Fibroblast of mammary gland (primary cell): ENCODE data around the gene MEIOSIN.

Source experiments
- DNase-seq: peaks from one replicate; pipeline ENCODE4 v3.0.0-alpha.2; 2010; ENCODE audit warnings: low read depth
- H3K4me3 ChIP-seq: 2 replicates; pipeline ENCODE4 v1.5.1; 2011; ENCODE audit warnings: low read depth, mild to moderate bottlenecking, low read length, moderate library complexity; ENCODE audit not compliant: control insufficient read depth
- TF ChIP-seq, protein P1 (sequence below): conservative IDR thresholded peaks from 2 replicates; pipeline ENCODE4 v1.5.1; 2011; ENCODE audit warnings: low read depth, low read length, inconsistent platforms; ENCODE audit not compliant: control insufficient read depth, insufficient read depth

MEIOSIN gene

DNA sequence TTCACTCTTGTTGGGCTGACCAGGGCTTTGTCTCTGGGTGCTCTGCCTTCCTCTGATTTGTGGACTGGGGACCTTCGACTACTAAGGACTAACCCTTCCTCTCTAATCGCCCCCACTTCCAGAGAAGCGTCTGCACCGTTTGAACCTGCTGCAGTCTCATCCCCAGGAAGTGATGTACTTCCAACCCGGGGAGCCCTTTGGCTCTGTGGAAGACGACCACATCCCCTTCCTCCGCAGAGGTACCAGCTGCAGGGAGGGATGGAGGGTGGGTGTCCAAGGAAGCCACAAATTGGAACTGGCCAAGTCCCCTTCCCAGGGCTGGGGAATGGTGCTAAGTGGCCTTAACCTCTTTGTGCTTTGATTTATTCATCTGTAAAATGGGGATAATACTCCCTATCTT lies 31.6 kb upstream of the MEIOSIN start:
- DNase-seq = no peak
- H3K4me3 ChIP-seq = no peak overlapping the region
- TF ChIP-seq, protein P1, sequence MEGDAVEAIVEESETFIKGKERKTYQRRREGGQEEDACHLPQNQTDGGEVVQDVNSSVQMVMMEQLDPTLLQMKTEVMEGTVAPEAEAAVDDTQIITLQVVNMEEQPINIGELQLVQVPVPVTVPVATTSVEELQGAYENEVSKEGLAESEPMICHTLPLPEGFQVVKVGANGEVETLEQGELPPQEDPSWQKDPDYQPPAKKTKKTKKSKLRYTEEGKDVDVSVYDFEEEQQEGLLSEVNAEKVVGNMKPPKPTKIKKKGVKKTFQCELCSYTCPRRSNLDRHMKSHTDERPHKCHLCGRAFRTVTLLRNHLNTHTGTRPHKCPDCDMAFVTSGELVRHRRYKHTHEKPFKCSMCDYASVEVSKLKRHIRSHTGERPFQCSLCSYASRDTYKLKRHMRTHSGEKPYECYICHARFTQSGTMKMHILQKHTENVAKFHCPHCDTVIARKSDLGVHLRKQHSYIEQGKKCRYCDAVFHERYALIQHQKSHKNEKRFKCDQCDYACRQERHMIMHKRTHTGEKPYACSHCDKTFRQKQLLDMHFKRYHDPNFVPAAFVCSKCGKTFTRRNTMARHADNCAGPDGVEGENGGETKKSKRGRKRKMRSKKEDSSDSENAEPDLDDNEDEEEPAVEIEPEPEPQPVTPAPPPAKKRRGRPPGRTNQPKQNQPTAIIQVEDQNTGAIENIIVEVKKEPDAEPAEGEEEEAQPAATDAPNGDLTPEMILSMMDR = no peak

DNA sequence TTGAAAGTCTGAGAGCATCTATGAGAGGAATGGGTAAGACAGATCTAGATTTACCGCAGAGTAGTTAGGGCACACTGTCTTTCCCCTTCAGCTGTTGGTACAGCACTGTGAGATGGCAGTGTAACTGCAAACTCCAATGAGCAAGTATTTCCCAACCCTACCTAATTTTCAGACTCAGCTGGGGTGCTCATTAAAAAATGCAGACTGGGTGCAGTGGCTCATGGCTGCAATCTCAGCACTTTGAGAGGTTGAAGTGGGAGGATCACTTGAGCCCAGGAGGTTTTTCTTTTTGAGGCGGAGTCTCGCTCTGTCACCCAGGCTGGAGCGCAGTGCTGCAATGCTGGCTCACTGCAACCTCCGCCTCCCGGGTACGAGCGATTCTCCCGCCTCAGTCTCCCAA lies 28.1 kb upstream of the MEIOSIN start:
- TF ChIP-seq, protein P1 = no peak
- no peak for DNase-seq
- no peak overlapping the region for H3K4me3 ChIP-seq

DNA sequence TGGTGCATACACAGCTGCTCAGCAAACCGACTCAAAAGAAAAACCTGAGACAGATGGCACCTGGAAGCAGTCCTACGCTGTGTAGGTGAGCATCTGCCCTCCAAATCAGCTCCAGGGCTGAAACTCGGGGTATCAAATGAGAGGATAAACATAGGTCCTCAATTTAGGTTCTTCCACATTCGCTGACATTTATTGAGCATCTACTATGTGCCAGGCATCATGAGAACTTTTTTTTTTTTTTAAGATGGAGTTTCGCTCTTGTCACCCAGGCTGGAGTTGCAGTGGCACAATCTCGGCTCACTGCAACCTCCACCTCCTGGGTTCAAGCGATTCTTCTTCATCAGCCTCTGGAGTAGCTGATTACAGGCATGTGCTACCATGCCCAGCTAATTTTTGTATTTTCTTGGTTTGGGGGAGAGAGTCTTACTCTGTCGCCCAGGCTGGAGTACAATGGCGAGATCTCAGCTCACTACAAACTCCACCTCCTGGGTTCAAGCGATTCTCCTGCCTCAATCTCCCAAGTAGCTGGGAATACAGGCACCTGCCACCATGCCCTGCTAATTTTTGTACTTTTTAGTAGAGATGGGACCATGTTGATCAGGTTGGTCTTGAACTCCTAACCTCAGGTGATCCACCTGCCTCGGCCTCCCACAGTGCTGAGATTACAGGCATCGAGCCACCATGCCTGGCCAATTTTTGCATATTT lies 27.4 kb upstream of the MEIOSIN start:
- no peak for DNase-seq
- TF ChIP-seq, protein P1 = no peak
- no peak overlapping the region for H3K4me3 ChIP-seq

DNA sequence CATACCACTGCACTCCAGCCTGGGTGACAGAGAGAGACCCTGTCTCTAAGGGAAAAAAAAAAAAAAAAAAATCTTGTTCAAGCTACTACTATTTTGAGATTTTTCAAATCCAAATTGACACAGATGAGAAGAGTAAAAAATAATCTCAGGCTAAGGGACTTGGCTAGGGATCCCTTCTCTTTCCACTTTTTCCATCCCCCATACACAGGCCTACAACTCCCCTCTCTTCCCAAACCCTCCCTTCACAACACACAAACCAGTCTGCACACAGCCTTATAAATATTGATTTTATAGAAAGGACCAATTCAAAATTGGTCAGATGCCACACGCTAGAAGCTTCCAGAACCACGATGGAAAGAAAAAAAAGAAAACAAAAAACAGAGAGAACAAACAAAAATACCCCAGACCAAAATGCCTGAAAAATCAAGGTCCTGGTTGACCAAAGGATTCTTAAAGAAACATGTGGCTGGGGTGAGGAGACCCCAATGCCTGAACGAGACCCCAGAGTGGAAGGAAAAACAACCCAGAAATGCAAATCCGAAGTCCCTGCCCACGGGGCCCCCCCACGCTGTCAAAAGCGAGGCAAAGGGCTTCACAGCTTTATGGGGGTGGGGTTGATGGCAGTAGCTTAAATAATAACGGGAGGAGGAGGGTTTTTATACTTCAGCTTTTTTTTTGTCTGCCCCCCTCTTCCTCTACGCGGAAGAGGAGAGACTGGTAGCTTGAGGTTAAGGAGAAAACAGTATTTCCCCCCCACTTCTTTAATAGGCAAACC lies 22.7 kb upstream of the MEIOSIN start:
- H3K4me3 ChIP-seq = no peak overlapping the region
- TF ChIP-seq, protein P1 = no peak
- no peak for DNase-seq

DNA sequence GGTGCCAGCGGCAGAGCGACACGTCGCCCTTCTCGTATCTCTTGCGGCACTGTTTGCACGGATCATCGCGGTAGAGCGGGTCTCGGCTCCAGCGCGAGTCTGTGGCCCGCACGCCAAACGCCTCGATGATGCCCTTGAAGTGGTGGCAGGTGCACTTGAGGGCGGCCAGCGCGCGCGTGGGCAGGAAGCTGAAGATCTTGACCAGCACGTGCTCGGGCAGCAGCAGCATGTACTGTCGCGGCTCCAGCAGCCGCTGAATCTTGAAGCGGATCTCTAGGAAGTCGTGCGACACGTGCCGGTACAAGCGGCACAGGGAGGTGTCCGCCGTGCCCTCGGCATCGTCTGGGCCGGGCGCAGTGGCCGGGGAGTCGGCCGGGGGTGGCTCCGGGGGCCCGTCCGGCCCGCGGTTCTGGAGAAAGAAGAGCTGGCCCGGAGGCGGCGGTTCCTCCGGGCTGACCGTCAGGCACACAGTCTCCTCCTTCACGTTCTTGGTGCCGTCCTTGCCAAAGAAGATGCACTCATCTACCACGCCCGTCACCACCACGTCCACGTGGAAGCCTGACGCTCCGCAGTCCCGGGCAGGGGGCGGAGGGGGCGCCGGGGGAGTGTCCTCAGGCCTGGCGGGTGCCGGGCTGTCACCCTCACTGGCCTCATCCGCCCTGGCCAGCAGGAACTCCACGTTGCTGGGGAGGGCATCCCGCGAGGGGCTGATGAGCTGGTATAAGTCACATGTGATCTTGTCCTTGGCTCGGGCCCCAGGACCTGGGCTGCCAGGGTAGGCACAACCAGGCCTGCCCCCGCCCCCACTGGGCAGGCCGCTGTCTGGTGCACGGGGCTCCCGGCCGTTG lies 21.2 kb upstream of the MEIOSIN start:
- no peak overlapping the region for H3K4me3 ChIP-seq
- DNase-seq = no peak
- TF ChIP-seq, protein P1 = no peak

DNA sequence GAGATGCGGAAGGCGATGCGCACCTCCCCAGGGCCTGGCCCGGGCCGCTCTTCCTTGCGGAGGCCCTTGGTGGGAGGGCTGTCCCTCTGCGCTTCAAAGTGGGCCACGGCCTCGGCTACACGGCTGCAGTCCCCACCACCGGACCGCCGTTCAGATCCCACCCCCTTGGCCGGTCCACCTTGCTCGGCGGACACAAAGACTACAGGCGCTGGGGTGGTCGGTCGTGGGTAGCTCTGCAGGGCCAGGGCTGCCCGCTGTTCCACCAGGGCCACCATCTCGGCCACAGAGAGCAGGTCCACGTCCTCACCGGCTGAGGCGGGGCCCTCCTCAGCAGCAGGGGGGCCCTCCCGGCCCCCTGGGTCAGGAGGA lies 20.6 kb upstream of the MEIOSIN start:
- H3K4me3 ChIP-seq = no peak overlapping the region
- TF ChIP-seq, protein P1 = no peak

More for the DNA sequence above, 20.6 kb upstream of the MEIOSIN start:
- DNase-seq = no peak
